ENCODE results near the gene TXNRD2. TPM values are rescaled to one million over a fixed set of nuclear protein-coding genes. Genes with fewer than 3 reads are reported as not detected.

TXNRD2 gene
- total and polyA plus RNA-seq, 2 experiments from 2014 or later = 11.2 to 12.4 TPM

DNA sequence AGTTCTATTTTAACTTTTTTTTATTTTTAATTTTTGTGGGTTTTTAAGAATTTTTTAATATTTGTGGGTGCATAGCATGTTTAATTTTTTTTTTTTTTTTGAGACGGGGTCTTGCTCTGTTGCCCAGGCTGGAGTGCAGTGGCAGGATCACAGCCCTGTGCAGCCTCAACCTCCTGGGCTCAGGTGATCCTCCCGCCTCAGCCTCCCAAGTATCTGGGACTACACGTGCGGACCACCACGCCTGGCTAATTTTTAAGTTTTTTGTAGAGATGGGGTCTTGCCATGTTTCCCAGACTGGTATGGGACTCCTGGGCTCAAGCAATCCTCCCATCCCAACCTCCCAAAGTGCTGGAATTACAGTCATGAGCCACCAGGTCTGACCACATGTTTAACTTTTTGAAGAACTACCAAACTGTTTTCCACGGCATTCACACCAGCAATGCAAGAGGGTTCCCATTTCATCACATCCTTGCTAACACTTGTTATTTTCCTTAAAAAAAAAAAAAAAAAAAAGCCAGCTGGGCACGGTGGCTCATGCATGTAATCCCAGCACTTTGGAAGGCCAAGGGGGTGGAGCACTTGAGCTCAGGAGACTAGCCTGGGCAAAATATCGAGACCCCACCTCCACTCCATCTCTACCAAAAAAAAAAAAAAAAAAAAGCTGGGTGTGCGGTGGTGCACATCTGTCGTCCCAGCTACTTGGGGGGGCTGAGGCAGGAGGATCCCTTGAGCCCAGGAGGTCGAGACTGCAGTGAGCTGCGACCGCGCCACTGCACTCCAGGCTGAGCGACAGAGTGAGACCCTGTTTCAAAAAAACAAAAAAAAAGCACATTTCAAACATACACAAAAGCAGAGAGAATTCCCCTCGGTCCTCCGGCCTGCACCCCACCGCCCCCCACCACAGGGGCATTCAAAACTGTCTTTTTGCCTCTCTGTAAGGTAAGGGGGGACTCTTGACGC lies 16.7 kb upstream of the TXNRD2 start:
- Mint-ChIP-seq H3K36me3 (ENCODE audit: low read depth) (no peaks in the 10 kb centered on the region), H3K4me3 (peak overlapping the region; percentile 68), H3K9me3 (no peaks in the 10 kb centered on the region; the same call in 2 of the 3 replicates), H3K27me3 (ENCODE audit: insufficient read depth, low read depth, poor library complexity) (peaks cover 8% of the 10 kb centered on the region), H3K27ac (peak overlapping the region; percentile 45; the same call in 1 of the 2 replicates), H3K4me1 (peaks cover 28% of the 10 kb centered on the region)
- ATAC-seq (no peak), DNase-seq (ENCODE audit: low spot score) (no peak)
- TF ChIP-seq, protein P1, sequence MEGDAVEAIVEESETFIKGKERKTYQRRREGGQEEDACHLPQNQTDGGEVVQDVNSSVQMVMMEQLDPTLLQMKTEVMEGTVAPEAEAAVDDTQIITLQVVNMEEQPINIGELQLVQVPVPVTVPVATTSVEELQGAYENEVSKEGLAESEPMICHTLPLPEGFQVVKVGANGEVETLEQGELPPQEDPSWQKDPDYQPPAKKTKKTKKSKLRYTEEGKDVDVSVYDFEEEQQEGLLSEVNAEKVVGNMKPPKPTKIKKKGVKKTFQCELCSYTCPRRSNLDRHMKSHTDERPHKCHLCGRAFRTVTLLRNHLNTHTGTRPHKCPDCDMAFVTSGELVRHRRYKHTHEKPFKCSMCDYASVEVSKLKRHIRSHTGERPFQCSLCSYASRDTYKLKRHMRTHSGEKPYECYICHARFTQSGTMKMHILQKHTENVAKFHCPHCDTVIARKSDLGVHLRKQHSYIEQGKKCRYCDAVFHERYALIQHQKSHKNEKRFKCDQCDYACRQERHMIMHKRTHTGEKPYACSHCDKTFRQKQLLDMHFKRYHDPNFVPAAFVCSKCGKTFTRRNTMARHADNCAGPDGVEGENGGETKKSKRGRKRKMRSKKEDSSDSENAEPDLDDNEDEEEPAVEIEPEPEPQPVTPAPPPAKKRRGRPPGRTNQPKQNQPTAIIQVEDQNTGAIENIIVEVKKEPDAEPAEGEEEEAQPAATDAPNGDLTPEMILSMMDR (conservative IDR thresholded peaks at IDR 0.05; ENCODE audit: low read depth in 2 of 2) = no peak
- TF ChIP-seq JUNB (IDR thresholded peaks at IDR 0.05; ENCODE audit: unreplicated experiment) (no peak), ZNF114 (CRISPR knock-in tag; IDR thresholded peaks at IDR 0.05) (no peak), CREB1 (CRISPR knock-in tag; IDR thresholded peaks at IDR 0.05; ENCODE audit: low read depth) (no peak), POLR2AphosphoS5 (IDR thresholded peaks at IDR 0.05; ENCODE audit: low read depth) (no peak), EZH2phosphoT487 (IDR thresholded peaks at IDR 0.05; ENCODE audit: unreplicated experiment) (no peak), EZH2 (IDR thresholded peaks at IDR 0.05; ENCODE audit: low read depth, unreplicated experiment) (no peak)
- TF ChIP-seq, protein P2, sequence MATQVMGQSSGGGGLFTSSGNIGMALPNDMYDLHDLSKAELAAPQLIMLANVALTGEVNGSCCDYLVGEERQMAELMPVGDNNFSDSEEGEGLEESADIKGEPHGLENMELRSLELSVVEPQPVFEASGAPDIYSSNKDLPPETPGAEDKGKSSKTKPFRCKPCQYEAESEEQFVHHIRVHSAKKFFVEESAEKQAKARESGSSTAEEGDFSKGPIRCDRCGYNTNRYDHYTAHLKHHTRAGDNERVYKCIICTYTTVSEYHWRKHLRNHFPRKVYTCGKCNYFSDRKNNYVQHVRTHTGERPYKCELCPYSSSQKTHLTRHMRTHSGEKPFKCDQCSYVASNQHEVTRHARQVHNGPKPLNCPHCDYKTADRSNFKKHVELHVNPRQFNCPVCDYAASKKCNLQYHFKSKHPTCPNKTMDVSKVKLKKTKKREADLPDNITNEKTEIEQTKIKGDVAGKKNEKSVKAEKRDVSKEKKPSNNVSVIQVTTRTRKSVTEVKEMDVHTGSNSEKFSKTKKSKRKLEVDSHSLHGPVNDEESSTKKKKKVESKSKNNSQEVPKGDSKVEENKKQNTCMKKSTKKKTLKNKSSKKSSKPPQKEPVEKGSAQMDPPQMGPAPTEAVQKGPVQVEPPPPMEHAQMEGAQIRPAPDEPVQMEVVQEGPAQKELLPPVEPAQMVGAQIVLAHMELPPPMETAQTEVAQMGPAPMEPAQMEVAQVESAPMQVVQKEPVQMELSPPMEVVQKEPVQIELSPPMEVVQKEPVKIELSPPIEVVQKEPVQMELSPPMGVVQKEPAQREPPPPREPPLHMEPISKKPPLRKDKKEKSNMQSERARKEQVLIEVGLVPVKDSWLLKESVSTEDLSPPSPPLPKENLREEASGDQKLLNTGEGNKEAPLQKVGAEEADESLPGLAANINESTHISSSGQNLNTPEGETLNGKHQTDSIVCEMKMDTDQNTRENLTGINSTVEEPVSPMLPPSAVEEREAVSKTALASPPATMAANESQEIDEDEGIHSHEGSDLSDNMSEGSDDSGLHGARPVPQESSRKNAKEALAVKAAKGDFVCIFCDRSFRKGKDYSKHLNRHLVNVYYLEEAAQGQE (IDR thresholded peaks at IDR 0.05; ENCODE audit: unreplicated experiment) = no peak
- Histone ChIP-seq H2AFZ (peak overlapping the region; percentile 91; the same call in 1 of the 2 replicates), H3K36me3 (ENCODE audit: insufficient read depth) (no peaks in the 10 kb centered on the region), H3K4me3 (peak overlapping the region; percentile 66), H3K27ac (ENCODE audit: low read depth) (peak overlapping the region; percentile 66; the same call in 1 of the 2 replicates), H3K4me2 (peak overlapping the region; percentile 94), H3K79me2 (replicated peaks; ENCODE audit: insufficient read depth) (no peaks in the 10 kb centered on the region), H3K9me2 (ENCODE audit: insufficient read depth) (no peaks in the 10 kb centered on the region), H4K20me1 (replicated peaks; ENCODE audit: insufficient read depth) (no peaks in the 10 kb centered on the region), H3K27me3 (ENCODE audit: insufficient read depth) (no peaks in the 10 kb centered on the region), H3K4me1 (ENCODE audit: insufficient read depth) (peaks cover 14% of the 10 kb centered on the region), H3F3A (replicated peaks; ENCODE audit: low read depth) (peaks cover 4% of the 10 kb centered on the region; the same call in 1 of the 2 replicates)

DNA sequence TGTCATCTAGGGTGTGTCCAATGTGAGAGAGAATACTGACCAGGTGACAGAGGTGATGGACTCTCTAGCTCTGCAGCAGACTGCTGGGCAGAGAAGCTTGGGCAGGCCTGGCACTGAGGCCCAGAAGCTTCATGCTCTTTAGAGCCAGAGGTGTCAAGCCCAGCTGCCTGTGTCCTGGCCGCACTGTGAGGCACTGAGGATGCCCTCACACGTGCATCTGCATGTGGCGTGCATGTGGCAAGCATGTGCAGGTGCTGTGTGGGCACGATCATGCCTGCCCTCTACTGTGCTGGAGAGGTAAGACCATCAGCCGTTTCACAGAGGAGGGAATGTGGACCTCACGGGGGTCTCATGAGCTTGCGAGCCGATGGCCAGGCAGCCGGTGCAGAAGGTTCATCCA lies 15.8 kb upstream of the TXNRD2 start:
- no peak for DNase-seq (ENCODE audit: low spot score)
- H3K27ac ChIP-seq (ENCODE audit: low read depth) = no peak overlapping the region
- H3K36me3 ChIP-seq (ENCODE audit: insufficient read depth) = no peaks in the 10 kb centered on the region
- no peak overlapping the region for H2AFZ ChIP-seq
- peaks cover 7% of the 10 kb centered on the region for H3K4me1 ChIP-seq (ENCODE audit: insufficient read depth)
- Mint-ChIP-seq H3K9me3 (no peaks in the 10 kb centered on the region), H3K36me3 (ENCODE audit: low read depth) (no peaks in the 10 kb centered on the region), H3K4me1 (peaks cover 23% of the 10 kb centered on the region), H3K4me3 (no peak overlapping the region), H3K27me3 (ENCODE audit: insufficient read depth, low read depth, poor library complexity) (peaks cover 6% of the 10 kb centered on the region), H3K27ac (no peak overlapping the region)
- no peak overlapping the region for H3K4me3 ChIP-seq
- no peak for ATAC-seq
- H3K27me3 ChIP-seq (ENCODE audit: insufficient read depth) = no peaks in the 10 kb centered on the region
- H3K79me2 ChIP-seq (replicated peaks; ENCODE audit: insufficient read depth) = no peaks in the 10 kb centered on the region
- no peaks in the 10 kb centered on the region for H3K9me2 ChIP-seq (ENCODE audit: insufficient read depth)
- H3K4me2 ChIP-seq = no peak overlapping the region
- peaks cover under 1% of the 10 kb centered on the region; the same call in 1 of the 2 replicates for H3F3A ChIP-seq (replicated peaks; ENCODE audit: low read depth)
- no peaks in the 10 kb centered on the region for H4K20me1 ChIP-seq (replicated peaks; ENCODE audit: insufficient read depth)
- no peak for TF ChIP-seq CREB1 (CRISPR knock-in tag; IDR thresholded peaks at IDR 0.05; ENCODE audit: low read depth)
- TF ChIP-seq, protein P1 (conservative IDR thresholded peaks at IDR 0.05; ENCODE audit: low read depth in 2 of 2) = peak; percentile 10 to 30; a peak in 2 of 4 replicates
